ENCODE measurements around the gene TTC21A.

The TTC21A gene

DNA sequence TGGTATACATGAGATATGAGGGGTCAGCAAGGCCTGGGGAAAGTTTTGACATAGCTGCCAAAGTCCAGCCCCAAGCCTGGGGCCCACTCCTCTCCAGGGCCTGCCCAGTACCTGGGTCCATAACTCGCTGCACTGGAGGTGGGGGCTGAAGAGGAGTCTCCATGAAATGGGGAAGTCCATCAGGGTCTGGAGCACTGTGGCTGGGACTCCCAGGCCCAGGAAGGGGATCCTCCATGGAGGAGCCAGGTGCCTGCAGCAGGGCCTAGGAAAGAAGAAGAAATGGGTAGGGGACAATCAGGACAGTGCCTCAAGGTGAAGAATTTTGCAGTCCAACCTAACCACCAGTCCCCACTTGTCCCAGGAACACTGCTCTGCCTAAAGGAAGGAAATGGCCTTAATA is 8.2 kb upstream of the TTC21A start:
- DNase-seq (ENCODE audit: low read depth in 2 of 2): no peak

DNA sequence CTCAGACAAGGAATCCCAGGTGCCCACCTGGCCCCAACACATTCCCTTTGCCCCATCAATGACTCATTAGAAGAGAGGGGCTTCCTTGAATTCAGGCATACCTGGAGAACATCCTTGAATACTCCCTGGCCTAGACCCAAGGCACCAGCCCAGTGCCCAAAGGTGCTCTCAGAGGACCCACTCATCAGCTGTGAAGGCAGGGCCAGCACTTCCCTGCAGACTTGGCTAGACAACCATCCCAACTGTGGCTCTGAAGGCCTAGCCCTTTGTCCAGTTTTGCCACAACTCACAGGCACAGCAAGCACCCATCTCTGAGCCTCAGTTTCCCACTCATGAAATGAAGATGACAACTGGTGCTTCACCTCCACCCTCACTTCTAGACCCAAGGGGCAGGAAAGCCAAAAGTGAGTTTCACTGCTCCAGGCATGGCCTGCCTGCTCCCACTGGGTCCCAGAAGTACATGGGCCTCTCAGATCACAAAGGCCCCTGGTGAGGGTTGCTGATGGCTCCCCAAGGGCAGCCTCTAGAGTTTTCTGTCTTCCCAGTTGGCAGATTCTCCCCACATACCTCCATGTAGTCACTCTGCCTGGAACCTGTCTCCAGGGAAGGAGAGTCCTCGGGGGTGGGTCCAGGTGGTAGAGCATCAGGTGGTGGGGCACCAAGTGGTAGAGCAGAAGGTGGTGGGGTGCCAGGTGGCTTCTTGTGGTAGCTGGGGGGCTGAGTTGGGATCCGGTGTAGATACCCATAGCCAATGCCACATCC is 7.6 kb upstream of the TTC21A start:
- DNase-seq (ENCODE audit: low read depth in 2 of 2): no peak

DNA sequence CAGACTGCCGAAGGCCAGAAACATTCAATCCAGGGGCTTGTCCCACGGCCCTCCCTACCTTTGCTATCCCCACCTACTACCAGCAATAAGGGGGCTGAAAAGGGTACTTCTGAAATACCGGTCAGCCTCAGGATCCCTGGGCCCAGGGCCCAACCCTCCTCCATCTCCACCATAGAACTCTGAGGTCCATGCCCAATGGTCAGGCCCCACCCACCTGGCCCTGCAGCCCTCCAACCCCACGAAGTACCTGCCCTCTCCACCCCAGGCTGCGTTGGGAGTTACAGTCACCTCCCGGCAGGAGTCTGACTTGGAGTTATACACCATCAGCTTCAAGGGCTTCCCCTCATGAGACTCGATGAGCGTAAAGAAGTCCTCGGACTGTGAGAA is 7.0 kb upstream of the TTC21A start:
- no peak for DNase-seq (ENCODE audit: low read depth in 2 of 2)

DNA sequence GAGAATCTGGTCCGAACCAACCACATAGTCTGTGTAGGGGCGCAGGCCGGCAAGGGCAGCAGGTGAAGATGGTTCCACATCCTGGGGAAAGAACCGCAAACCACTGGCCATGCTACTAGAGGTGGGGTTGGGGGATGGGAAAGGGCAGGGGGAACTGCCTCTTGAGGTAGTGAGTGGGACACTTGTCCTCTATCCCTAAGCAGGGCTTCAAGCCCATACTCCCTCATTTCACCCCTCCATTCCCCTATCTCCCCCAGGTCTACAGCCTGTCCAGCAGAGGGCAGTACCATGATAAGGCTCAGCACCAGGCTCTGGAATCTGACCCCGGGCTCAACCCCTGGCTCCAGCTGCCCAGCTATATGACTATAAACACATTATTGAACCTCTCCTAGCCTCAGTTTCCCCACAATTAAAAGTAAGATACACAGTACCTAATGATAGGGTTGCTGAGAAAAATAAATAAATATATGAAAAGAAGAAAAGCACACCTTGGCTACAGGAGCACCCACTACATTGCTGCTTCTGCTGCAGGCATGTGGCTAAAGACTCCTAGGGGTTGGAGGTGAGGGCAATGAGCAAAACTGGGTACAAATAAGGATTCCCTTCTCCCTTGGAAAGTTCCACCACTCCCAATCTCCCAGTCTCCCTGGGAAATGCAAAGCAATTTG is 6.3 kb upstream of the TTC21A start:
- DNase-seq (ENCODE audit: low read depth in 2 of 2): peak in 1 of 2 donors; percentile 38

DNA sequence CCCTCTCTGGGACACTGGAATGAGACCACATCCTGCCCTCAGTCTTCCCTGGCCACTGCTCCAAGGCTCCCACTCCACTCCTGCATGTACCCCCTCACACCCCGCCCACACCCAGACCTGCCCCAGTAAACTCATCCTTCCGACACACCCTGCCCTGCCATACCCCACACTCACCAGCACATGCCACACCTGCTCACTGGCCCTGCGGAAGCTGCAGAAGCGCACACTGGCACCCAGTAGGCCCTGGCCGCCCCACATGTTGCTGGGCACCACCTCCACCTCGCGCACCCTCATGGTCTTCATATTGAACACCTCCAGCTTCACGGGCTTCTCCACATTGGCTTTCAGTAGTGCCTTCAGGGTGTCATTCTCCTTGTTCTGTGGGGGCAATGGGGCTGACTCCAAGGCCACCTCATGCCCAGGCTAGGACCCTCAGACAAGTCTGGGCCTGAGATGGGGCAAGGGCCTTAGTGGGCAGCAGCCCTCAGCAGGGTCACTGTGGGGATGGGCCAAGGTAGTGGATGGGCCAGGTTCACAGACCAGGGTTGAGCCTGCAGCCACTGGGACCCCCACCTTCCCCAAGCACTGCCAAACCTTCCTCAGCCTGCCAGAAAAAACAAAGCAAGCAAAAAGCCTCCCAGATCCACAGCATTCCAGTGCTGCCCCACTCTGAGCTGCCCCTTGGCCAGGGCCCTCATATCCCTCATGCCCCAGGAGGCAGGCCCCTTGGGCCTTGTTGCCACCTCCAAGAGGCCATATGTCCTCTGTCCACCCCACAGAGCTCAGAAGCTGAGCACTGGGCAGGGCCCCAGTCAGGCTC is 4.8 kb upstream of the TTC21A start:
- no peak for DNase-seq (ENCODE audit: low read depth in 2 of 2)

DNA sequence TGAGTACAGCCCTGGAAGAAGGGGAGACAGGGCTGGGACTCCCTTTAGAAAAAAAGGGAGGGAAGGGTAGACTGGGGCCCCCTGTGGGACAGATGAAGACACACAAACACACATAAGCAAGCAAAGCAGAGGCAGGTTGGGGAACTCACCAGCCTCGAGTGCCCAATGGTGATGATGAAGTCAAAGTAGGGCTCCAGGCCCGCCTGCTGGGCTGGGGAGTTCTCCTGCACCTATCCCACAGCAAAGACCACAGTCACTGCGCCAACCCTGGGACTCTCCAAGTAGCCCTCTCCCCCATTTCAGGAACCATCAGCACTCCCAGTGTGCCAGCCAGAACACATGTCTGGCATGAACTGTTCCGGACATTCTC is 4.2 kb upstream of the TTC21A start:
- DNase-seq (ENCODE audit: low read depth in 2 of 2): no peak

DNA sequence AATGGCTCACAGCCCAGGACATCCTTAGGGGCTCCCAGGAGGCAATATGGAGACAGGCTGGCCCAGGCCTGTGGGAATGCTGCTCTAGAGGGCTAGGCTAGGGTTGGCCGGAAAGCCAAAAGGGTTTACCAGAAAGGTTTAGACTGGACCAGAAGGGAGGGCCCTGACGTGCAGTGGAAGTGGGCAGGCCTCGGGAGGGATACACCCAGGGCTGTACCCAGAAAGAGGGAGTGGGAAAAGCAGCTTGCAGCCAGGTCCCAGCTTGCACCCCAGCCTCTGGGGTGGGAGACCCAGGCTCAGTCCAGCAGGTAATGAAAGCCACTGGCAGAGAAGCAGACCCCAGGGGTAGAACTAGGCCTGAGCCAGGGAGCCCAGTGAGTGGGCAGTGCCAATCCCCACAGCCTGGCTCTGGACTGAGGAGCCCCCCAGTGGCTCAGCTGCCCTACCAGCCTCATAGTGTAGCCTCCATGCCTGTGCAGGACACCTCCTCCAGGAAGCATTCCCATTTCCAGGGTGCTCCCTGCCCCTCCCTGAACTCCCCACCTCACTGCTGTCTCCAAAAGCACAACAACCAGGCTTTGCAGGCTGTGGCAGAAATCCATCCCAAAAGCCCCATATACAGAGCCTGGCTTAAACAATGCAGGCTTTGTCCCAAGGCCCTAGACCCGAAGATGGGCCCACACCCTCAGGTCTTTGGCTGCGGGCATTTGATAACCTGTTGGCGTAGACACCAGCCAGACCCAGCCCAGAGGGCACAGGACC is 3.5 kb upstream of the TTC21A start:
- no peak for DNase-seq (ENCODE audit: low read depth in 2 of 2)

DNA sequence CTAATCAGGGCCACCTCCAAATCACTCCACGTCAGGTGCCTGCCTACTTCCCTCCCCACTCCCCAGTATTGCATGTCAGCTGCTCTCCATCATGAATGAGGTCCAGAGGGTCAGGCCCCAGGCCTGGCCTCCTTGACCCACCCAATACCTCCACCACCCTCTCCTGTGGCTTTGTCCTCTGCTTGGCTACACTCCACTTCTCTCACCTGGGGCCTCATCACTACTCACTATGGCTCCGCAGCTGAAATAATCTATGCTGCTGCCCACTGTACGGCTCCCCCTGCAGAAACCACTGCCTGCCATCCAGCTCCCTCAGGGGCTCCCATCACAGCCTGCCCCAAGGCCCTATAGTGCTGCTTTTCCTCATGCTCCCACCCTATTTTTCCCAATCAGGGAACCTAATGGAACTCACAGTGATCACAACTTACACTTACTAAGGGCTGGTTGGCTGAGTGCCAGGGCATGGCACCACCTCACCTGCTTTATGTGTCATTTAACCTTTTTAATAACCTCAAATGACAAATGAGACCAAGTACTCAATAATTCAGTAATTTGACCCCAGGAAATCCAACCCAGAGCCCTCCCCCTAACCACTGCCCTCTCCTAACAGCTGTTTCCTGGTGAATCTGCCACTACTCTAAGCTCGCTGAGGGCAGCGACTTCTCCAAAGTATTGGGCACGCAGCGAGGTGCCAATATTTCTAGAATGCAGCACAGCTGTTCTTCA is 2.4 kb upstream of the TTC21A start:
- no peak for DNase-seq (ENCODE audit: low read depth in 2 of 2)

DNA sequence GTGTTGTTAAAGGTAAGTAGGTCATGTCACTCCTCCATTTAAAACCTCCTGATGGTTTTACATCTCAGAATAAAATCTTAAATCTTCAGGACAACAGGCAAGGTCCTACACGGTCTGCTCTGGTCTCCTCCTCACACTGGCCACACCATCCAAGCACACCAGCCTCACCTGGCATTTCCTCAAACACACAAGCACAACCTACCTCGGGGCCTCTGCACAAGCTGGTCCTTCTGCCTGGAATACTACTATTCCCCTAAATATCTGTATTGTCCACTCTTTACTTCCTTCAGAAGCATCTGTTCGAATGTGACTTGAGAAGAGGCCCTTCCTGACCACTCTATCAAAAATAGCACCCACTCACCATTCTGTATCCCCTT is 1.8 kb upstream of the TTC21A start:
- no peak for DNase-seq (ENCODE audit: low read depth in 2 of 2)

DNA sequence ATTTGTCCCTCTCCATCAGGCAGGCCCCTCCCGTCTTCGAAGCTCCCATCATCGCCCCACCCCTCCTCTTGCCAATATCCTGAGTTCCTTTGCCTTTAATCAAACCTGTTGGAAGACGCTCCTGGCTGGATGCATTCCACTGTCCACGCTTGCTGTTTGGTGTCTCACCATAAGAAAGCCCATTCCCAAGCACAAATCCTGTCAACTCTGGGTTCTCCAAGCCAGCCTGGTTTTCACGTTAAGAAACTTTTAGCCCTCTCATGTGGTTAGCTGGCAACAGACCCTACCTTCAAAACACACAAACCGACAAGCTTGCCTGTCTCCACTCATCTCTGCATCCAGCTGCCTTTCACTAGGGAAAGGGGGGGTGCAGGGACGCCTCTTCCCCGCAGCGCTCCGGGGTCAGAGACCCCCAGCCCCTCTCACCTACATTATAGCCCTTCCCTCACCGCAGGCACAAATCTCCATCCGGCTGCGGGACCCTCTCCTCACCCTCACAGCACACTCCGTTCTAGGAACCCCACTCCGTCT is 1.1 kb upstream of the TTC21A start:
- no peak for DNase-seq (ENCODE audit: low read depth in 2 of 2)

DNA sequence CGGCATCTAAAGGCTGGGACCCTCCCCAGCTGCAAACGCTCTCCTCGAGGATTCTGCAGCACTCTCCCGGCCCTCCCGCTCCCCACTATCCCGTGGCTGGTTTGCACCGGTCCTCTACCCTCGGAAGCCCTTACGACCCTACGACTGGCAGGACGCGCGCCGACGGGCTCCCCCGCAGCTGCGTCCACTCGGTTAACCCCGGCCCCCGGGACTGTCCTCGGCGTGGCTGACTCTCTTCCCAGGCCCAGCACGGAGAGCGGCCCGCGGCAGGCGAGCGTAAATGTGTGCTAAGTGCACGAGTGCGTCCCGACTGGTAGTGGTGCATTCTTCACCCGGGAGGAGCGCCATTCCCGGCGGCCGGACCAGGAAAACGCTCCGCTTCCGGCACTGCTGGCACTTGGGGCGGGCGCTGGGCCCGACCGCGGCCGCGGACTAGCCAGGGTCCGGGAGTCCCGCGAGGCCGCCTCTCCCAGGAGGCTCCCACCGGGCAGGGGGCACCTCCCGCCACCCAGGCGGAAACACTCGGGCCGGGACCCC is 561 bp upstream of the TTC21A start:
- no peak for DNase-seq (ENCODE audit: low read depth in 2 of 2)

DNA sequence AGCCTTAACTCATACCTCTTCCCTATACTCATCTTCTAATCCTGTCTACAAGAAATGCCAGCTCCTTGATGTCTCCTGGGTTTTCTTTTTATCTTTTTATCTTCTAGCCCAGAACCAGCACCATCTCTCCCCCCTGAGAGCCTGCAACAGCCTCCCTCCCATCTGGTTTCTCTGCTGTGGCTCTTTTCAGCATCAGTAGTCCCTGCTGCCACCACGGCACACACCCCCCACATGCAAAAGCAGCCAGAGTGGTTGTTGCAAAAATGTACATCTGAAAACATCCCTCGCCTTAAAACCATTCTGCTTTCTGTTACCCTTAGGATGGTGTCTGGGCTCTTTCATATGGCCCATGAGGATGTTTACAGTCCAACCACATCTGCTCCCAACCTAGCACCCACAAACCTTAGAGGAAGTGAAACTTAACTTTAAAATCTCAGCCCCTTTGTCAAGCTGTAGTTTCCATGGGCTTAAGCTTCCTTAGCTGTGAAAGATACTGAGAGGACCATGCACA is 775 bp downstream of the TTC21A start:
- no peak for DNase-seq (ENCODE audit: low read depth in 2 of 2)

DNA sequence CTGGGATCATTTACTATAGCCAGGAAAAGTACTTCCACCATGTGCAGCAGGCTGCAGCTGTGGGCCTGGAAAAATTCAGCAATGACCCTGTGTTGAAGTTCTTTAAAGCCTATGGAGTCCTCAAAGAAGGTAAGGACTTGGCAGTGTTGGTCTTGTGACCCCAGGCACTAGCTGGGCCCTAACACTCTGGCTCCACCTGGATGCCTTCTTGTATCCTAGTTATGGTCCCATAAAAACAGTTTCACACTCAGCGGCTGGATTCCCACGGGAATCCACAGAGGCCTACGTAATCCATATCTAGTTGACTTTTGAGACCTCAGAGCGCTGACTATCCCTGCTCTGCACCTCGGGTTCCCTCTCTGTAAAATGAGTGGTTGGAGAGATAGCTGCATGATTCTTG is 1.6 kb downstream of the TTC21A start:
- no peak for DNase-seq (ENCODE audit: low read depth in 2 of 2)

DNA sequence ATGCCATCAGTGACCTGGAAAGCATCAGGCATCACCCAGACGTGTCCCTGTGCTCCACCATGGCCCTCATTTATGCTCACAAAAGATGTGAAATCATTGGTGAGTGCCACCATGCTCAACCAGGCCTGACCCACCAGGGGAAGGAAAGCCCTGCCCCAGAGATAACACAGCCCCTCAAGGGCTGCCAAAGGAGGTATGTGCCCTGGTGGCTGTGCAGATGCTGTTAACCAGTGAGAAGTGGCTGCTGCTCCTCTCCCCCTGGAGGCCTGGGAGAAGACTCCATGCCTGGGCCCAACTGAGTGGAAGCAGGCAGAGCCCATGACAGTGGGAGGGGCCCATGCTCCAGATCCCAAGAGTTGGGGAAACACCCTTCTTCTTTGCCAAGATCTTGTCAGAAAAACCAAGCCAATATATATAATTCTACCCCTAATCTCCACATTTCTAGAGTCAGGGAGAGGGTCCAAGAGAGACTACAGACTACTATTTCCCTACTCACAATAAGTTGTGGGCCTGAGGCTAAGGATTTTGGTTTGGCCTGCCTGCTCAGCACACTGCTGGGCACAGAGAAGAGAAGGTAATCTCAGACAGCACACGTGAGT is 2.7 kb downstream of the TTC21A start:
- DNase-seq (ENCODE audit: low read depth in 2 of 2): no peak

DNA sequence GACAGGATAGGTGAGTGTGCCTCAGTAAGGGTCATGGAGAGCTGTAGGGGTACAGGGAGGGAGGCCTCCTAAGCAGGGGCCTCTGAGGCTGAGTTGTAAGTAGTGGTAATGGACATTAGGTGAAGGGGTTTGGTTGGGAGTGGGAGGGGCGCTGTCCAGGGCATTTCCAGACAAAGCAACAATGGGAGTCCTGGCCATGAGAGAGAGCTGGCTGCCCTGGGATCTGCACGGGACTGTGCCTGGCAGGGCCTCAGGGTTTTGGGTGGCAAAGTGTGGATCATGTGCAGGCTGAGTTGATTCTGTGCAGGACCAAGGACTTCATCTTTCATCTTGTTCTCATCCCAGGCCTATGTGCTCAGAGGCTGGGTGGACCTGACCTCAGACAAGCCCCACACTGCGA is 4.6 kb downstream of the TTC21A start:
- no peak for DNase-seq (ENCODE audit: low read depth in 2 of 2)

DNA sequence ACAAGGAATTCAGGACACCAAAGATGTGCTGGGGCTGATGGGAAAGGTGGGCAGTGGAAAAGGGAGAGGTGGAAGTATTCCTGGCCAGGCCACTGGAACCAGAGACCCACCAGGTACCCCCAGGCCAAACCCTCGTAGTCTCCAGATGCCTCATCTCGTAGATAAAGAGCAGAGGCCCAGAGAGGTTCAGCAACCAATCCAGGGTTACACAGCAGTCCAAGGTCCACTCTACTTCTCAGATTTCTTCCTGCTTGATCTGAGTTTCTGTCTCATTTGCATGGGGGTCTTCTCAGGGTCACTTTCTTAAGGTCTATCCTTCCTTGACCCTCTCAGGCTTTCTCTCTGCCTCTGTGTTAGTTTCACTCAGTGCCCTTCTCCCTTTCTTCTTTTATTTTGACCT is 5.1 kb downstream of the TTC21A start:
- DNase-seq (ENCODE audit: low read depth in 2 of 2): no peak

DNA sequence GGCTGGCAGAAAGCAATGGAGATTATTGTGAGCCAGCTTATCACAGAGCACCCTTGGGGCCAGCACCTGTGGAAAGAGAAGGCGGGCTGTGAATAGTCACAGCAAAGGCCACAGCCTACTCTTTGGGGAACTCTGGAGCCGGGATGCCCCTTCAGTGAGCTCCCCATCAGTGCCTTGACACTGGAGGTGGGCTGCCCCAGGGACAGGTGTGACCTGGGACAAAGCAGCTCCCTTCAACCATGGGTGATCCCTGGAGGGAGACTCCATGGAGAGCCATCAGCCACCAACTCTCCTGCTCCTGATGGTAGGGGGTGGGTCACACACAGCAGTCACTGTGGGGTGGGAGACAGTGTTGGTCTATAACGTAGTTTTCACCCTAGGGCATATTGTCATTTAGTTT is 5.8 kb downstream of the TTC21A start:
- no peak for DNase-seq (ENCODE audit: low read depth in 2 of 2)

DNA sequence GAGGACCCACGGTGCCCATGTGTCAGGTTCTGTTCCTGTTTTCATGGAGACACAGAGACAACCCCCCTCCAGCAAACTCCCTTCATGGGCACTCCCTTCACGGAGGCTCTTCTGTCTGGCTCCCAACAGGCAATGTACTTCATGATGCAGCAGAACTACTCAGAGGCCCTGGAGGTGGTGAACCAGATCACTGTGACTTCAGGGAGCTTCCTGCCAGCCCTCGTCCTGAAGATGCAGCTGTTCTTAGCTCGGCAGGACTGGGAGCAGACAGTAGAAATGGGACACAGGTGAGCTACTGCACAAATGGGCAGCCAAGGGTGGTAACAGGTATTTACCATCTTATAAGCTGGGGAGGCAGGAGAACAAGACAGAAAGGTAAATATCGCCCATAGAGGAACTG is 7.0 kb downstream of the TTC21A start:
- no peak for DNase-seq (ENCODE audit: low read depth in 2 of 2)

DNA sequence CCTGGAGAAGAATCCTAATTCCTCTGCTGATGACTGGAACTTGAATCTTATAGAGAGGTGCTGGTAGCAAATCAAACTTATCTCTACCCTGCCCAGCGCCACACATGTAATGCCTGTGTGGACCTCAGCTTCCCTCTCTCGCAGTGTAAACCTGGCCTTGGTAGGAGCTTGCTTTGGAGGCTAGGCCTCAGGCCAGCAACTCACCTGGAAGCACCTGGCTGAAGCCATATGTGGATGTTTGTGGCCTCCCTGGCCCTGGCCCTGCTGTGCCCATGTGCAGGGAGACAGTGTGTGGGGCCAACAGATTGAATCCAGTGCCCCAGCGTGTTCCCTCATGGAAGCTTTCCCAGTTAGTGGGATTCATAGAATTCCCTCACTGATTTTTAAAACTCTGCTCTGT is 8.4 kb downstream of the TTC21A start:
- DNase-seq (ENCODE audit: low read depth in 2 of 2): no peak

DNA sequence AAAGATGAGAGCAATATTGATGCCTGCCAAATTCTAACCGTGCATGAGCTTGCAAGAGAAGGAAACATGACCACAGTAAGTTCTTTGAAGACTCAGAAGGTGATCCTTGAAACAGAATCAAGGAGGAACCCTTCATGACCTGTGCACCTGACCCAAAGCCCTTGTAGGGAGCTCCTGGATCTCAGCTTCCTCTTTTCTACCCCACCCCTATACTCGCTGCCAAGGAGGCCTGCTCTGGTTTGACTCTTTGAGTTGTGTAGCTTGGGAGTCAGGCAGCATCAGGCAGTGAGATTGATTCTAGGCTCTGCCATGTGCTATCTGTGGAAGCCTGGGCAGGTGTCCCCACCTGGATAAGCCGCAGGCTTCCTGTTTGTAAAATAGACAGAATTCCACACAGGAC is 10.6 kb downstream of the TTC21A start:
- no peak for DNase-seq (ENCODE audit: low read depth in 2 of 2)

Measured in stimulated activated CD4-positive, alpha-beta T cell treated with anti-CD3 and anti-CD28 coated beads, Interleukin-4, amount 100 ng/mL, for 48 hours (primary cell).